ENCODE results near the gene DDI2.

GRCh38 chr1:15633756-15634420 lies 16.6 kb downstream of the DDI2 start:
- no peak for TF ChIP-seq CTCF (IDR thresholded peaks at IDR 0.05; ENCODE audit: poor library complexity, severe bottlenecking)
- TF ChIP-seq TAF1 (IDR thresholded peaks at IDR 0.05; ENCODE audit: low read depth): no peak
- no peak for TF ChIP-seq MXI1 (conservative IDR thresholded peaks at IDR 0.05; ENCODE audit: poor library complexity, severe bottlenecking)
- TF ChIP-seq RAD21 (conservative IDR thresholded peaks at IDR 0.05): no peak
- TF ChIP-seq REST (IDR thresholded peaks at IDR 0.05; ENCODE audit: borderline replicate concordance): no peak
- TF ChIP-seq EZH2 (IDR thresholded peaks at IDR 0.05; ENCODE audit: borderline replicate concordance, insufficient read depth, low read length, poor library complexity, severe bottlenecking): no peak
- TF ChIP-seq POLR2AphosphoS5 (IDR thresholded peaks at IDR 0.05): no peak
- no peak for TF ChIP-seq EP300 (conservative IDR thresholded peaks at IDR 0.05; ENCODE audit: poor library complexity, severe bottlenecking)

Data from neural cell (in vitro differentiated cells).